ENCODE data around the gene ZFYVE26. TPM values are rescaled to one million over a fixed set of nuclear protein-coding genes. Genes with fewer than 3 reads are reported as not detected.

Gene ZFYVE26
- total RNA-seq, 1 experiment from 2014 or later: 20.5 TPM

GRCh38 chr14:67756496-67756895 lies 59.9 kb downstream of the ZFYVE26 start:
- TF ChIP-seq EZH2 (IDR thresholded peaks at IDR 0.05; ENCODE audit: borderline replicate concordance, low read depth, low read length, poor library complexity, severe bottlenecking) (no peak), CTCF (conservative IDR thresholded peaks at IDR 0.05; ENCODE audit: low read depth, low read length) (no peak)
- CTCF ChIA-PET: no interaction called here
- H3K9me3 ChIP-seq (ENCODE audit: low read depth, low read length, poor library complexity, severe bottlenecking): no peaks in the 10 kb centered on the region
- H3K4me1 ChIP-seq (ENCODE audit: insufficient read depth, low read length, poor library complexity, severe bottlenecking): no peaks in the 10 kb centered on the region
- intact Hi-C loops (cut with micrococcal nuclease; ENCODE audit: unreplicated experiment): no loop called here
- no peak overlapping the region for H3K27ac ChIP-seq (ENCODE audit: low read depth, low read length, poor library complexity, severe bottlenecking)
- DNase-seq (ENCODE audit: low spot score): no peak
- POLR2A ChIA-PET (ENCODE audit: low non-redundant PET): no interaction called here
- no TSS peak for BruUV-seq (replicated peaks)
- no peak overlapping the region for H3K4me3 ChIP-seq (ENCODE audit: low read depth, low read length, poor library complexity, severe bottlenecking)
- no peaks in the 10 kb centered on the region for H3K27me3 ChIP-seq (replicated peaks; ENCODE audit: insufficient read depth, low read depth, low read length, poor library complexity)
- H3K36me3 ChIP-seq (ENCODE audit: insufficient read depth, low read length, poor library complexity, severe bottlenecking): peaks cover 3% of the 10 kb centered on the region

- ChIA-PET POLR2A (ENCODE audit: low non-redundant PET) (no interaction called here), CTCF (no interaction called here)
- H3K4me3 ChIP-seq (ENCODE audit: low read depth, low read length, poor library complexity, severe bottlenecking): no peak overlapping the region
- BruUV-seq (replicated peaks): no TSS peak
- no peak overlapping the region for H3K27ac ChIP-seq (ENCODE audit: low read depth, low read length, poor library complexity, severe bottlenecking)
- H3K27me3 ChIP-seq (replicated peaks; ENCODE audit: insufficient read depth, low read depth, low read length, poor library complexity): no peaks in the 10 kb centered on the region
- intact Hi-C loops (cut with micrococcal nuclease; ENCODE audit: unreplicated experiment): no loop called here
- TF ChIP-seq EZH2 (IDR thresholded peaks at IDR 0.05; ENCODE audit: borderline replicate concordance, low read depth, low read length, poor library complexity, severe bottlenecking) (no peak), CTCF (conservative IDR thresholded peaks at IDR 0.05; ENCODE audit: low read depth, low read length) (no peak)
- H3K4me1 ChIP-seq (ENCODE audit: insufficient read depth, low read length, poor library complexity, severe bottlenecking): no peaks in the 10 kb centered on the region
- no peaks in the 10 kb centered on the region for H3K9me3 ChIP-seq (ENCODE audit: low read depth, low read length, poor library complexity, severe bottlenecking)
- no peak for DNase-seq (ENCODE audit: low spot score)
- no peaks in the 10 kb centered on the region for H3K36me3 ChIP-seq (ENCODE audit: insufficient read depth, low read length, poor library complexity, severe bottlenecking)
These were observed 66.9 kb downstream of the ZFYVE26 start for GRCh38 chr14:67749341-67750084.

- TF ChIP-seq CTCF (conservative IDR thresholded peaks at IDR 0.05; ENCODE audit: low read depth, low read length) (no peak), EZH2 (IDR thresholded peaks at IDR 0.05; ENCODE audit: borderline replicate concordance, low read depth, low read length, poor library complexity, severe bottlenecking) (no peak)
- H3K36me3 ChIP-seq (ENCODE audit: insufficient read depth, low read length, poor library complexity, severe bottlenecking): no peaks in the 10 kb centered on the region
- ChIA-PET CTCF (no interaction called here), POLR2A (ENCODE audit: low non-redundant PET) (no interaction called here)
- no peaks in the 10 kb centered on the region for H3K9me3 ChIP-seq (ENCODE audit: low read depth, low read length, poor library complexity, severe bottlenecking)
- no peaks in the 10 kb centered on the region for H3K4me1 ChIP-seq (ENCODE audit: insufficient read depth, low read length, poor library complexity, severe bottlenecking)
- intact Hi-C loops (cut with micrococcal nuclease; ENCODE audit: unreplicated experiment): no loop called here
- DNase-seq (ENCODE audit: low spot score): no peak
- no peaks in the 10 kb centered on the region for H3K27me3 ChIP-seq (replicated peaks; ENCODE audit: insufficient read depth, low read depth, low read length, poor library complexity)
- BruUV-seq (replicated peaks): no TSS peak
- H3K27ac ChIP-seq (ENCODE audit: low read depth, low read length, poor library complexity, severe bottlenecking): no peak overlapping the region
- H3K4me3 ChIP-seq (ENCODE audit: low read depth, low read length, poor library complexity, severe bottlenecking): no peak overlapping the region
These were observed 68.1 kb downstream of the ZFYVE26 start for GRCh38 chr14:67748312-67748711.

All from A673 (cell line).